ENCODE results near the gene LRRC52.

DNA sequence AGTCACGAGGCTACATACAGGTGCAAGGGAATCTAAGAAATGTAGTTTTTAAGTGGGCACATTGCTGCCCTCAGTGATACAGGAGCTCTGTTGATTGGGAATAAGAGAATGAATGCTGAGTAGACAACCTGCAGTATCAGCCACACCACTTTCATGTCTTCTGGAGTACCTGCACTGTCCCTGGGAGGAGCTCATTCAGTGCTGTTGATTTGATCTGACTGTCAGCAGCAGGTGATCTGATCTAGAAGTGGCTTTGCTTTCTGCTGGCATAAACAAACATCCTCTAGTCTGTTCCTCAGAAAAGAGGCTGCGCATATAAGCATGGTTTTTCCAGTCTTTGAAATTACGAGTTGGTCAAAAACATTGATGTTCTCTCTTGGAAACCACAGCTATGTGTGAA is 35.5 kb upstream of the LRRC52 start:
- TF ChIP-seq, protein P1, sequence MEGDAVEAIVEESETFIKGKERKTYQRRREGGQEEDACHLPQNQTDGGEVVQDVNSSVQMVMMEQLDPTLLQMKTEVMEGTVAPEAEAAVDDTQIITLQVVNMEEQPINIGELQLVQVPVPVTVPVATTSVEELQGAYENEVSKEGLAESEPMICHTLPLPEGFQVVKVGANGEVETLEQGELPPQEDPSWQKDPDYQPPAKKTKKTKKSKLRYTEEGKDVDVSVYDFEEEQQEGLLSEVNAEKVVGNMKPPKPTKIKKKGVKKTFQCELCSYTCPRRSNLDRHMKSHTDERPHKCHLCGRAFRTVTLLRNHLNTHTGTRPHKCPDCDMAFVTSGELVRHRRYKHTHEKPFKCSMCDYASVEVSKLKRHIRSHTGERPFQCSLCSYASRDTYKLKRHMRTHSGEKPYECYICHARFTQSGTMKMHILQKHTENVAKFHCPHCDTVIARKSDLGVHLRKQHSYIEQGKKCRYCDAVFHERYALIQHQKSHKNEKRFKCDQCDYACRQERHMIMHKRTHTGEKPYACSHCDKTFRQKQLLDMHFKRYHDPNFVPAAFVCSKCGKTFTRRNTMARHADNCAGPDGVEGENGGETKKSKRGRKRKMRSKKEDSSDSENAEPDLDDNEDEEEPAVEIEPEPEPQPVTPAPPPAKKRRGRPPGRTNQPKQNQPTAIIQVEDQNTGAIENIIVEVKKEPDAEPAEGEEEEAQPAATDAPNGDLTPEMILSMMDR (IDR thresholded peaks at IDR 0.05; ENCODE audit: low read depth, low read length): no peak
- no peak for TF ChIP-seq EZH2phosphoT487 (IDR thresholded peaks at IDR 0.05; ENCODE audit: low read depth)
